ENCODE results near the gene FKBP6.
"Not testable (repeated sequence)": the region's sequence is repeated elsewhere in the genome, so short reads cannot be mapped to it uniquely, and the experiment has no call there.

Gene FKBP6, protein sequence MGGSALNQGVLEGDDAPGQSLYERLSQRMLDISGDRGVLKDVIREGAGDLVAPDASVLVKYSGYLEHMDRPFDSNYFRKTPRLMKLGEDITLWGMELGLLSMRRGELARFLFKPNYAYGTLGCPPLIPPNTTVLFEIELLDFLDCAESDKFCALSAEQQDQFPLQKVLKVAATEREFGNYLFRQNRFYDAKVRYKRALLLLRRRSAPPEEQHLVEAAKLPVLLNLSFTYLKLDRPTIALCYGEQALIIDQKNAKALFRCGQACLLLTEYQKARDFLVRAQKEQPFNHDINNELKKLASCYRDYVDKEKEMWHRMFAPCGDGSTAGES

DNA sequence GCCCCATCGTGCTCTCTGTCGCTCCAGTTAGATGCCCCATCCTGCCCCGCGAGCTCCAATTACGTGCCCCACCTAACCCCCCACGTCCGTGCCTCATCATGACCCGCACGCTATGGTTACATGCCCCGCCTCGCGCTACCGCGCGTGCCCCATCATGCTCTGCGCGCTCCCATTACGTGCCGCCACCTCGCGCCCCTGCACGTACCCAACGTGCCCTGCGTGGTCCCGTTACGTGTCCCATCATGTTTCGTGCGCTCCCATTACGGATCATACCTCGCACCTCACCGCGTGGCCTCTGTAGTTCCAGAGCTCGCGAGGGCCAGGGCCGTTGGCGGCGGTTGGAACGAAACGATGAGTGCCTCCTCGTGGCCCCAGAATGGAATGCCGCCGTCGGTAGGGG, at the start of gene FKBP6, which contains the start of gene TRIM50:
Gene FKBP6 (plus strand): TSS at position 240 of the 400 bp plus-strand sequence. CDS start 268 bp downstream, outside the sequence.
Gene TRIM50 (minus strand): TSS at position 161 of the 400 bp plus-strand sequence. CDS start 3,295 bp downstream, outside the sequence.
- not testable (repeated sequence) for DNase-seq (ENCODE audit: low spot score)

DNA sequence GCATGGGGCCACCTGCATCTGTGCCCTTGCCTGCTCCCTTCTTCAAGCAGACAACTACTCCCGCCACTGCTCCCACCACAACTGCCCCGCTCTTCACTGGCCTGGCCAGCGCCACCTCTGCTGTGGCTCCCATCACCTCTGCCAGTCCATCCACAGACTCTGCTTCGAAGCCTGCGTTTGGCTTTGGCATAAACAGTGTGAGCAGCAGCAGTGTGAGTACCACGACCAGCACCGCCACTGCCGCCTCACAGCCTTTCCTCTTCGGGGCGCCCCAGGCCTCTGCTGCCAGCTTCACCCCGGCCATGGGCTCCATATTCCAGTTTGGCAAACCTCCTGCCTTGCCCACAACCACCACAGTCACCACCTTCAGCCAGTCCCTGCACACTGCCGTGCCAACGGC, 30.7 kb upstream of the FKBP6 start:
- not testable (repeated sequence) for DNase-seq (ENCODE audit: low spot score)

DNA sequence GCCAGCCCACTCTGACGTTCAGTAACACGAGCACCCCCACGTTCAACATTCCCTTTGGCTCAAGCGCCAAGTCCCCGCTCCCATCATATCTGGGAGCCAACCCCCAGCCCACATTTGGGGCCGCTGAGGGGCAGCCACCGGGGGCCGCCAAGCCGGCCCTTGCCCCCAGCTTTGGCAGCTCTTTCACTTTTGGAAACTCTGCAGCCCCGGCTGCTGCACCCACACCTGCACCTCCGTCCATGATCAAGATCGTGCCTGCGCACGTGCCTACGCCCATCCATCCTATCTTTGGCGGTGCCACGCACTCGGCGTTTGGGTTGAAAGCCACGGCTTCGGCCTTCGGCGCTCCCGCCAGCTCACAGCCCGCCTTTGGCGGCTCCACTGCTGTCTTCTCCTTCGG, 30.3 kb upstream of the FKBP6 start:
- DNase-seq (ENCODE audit: low spot score), result not testable (repeated sequence)

DNA sequence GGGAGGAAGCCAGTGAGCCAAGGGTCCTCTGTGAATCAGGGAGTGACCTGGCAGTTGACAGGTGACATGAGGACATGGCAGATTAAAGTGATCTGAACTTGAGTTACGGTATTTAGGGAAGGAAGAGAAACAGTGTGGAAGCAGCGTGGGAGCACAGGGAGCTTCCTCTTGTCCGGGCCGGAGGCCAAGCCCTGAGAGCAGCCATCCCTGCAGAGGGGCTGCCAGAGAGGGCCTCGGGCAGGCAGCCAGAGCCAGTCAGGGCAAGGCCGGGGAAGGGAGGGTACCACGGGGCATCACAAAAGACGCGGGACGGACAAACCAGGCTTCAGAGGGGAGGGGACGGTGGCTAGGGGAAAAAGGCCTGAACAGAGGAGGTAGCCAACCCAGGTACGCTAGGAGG, 28.1 kb upstream of the FKBP6 start:
- DNase-seq (ENCODE audit: low spot score), result not testable (repeated sequence)

DNA sequence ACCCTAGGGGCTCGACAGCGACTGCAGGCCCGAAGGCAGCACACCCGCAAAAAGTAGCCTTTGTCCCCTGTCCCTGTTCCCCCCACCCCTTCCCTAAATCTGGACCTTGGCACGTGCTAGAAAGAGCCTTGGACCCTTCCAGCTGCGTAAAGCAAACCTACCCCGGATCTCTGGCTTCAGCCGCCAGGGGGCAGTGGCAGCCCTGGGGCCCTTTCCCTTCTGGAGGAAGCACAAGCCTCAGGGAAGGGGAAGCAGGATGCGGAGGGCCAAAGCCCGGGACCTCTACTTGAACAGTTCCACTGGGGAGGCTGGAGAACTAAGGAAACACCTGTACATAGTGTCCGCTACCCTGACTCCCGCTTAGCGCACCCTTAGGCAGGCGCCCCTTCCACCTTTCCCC, 26.9 kb upstream of the FKBP6 start:
- DNase-seq (ENCODE audit: low spot score), result not testable (repeated sequence)

GRCh38 chr7:73302846-73303245, 25.1 kb upstream of the FKBP6 start:
- DNase-seq (ENCODE audit: low spot score), result not testable (repeated sequence)

GRCh38 chr7:73303546-73303945, 24.4 kb upstream of the FKBP6 start:
- DNase-seq (ENCODE audit: low spot score), result no peak

- no peak for DNase-seq (ENCODE audit: low spot score)
Observed at GRCh38 chr7:73304071-73304470, 23.9 kb upstream of the FKBP6 start.

GRCh38 chr7:73304612-73305387, 23.2 kb upstream of the FKBP6 start:
- DNase-seq (ENCODE audit: low spot score), result not testable (repeated sequence)

DNA sequence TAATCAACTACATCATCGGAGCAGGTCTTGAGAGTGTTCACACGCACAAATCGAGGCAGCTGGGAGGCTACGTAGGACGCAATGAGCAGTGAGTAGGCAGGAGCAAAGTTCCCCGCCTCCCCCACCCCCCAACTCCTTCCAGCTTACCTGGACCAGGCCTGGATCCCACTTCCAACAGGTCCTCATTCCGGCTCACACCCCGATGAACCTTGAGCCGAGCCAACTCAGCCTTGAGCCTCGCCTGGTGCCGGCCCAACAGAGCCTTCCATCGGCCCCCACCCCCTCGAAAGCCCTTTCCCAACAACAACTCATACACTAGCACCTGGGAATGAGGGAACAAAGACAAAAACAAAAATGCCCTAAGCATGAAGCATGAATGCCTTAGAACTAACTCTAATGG, 20.5 kb upstream of the FKBP6 start:
- DNase-seq (ENCODE audit: low spot score), result no peak

- DNase-seq (ENCODE audit: low spot score), result no peak
Observed at GRCh38 chr7:73308074-73308664, 19.8 kb upstream of the FKBP6 start.

DNA sequence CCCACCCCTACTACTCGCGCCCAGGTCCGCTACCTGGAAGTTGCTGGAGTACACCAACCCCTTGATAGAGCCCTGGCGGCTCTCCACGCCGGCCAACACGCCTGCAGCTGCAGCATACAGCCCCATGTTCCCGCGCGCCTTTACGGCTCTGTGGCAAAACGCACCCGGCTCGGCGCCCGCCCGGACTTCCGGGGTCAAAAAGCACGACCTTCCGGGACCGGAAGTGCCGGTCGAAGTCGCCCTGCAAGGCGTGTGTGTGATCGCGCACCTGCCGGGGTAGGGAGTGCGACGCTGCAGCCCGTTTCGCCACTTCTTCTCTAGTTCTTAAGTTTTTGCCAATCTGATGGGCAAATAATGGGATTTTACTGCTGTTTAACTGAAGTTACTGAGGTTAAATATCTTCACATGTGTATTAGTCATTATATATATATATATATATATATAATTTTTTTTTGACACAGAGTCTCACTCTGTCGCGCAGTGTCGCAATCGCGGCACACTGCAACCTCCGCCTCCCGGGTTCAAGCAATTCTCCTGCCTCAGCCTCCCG, 19.2 kb upstream of the FKBP6 start, which contains the start of gene NSUN5:
Gene NSUN5 (minus strand): TSS at position 162 of the 550 bp plus-strand sequence. CDS start 36 bp downstream, at position 126.
- peak; percentile 75 for DNase-seq (ENCODE audit: low spot score)

- not testable (repeated sequence) for DNase-seq (ENCODE audit: low spot score)
Observed at GRCh38 chr7:73311421-73311820, 16.5 kb upstream of the FKBP6 start.

GRCh38 chr7:73312831-73313520, 15.0 kb upstream of the FKBP6 start:
- DNase-seq (ENCODE audit: low spot score), result no peak

- DNase-seq (ENCODE audit: low spot score), result no peak
Observed at GRCh38 chr7:73313521-73313906, 14.4 kb upstream of the FKBP6 start.

- DNase-seq (ENCODE audit: low spot score), result no peak
Observed at GRCh38 chr7:73314271-73314670, 13.7 kb upstream of the FKBP6 start.

DNA sequence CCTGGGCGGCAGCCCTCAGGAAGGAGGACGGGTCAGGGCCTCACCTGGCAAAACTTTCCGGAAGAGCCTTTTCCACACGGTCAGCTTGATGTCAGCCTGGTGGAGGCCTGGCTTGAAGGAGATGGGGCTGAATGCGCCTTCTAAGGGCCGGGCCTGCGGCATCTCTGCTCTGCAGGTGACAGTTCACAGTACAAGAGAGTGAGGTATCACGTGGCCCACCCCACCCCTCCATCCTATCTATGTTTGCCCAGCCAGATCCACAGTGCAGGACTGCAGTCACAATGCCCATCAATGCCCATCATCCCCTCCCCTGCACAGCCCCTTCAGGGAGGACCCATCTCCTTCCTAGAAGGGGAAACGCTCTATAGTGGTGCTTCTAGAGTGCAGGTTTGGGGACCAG, 11.4 kb upstream of the FKBP6 start:
- DNase-seq (ENCODE audit: low spot score), result no peak

- DNase-seq (ENCODE audit: low spot score), result not testable (repeated sequence)
Observed at GRCh38 chr7:73318656-73319204, 9.2 kb upstream of the FKBP6 start.

GRCh38 chr7:73319541-73319940, 8.4 kb upstream of the FKBP6 start:
- not testable (repeated sequence) for DNase-seq (ENCODE audit: low spot score)

DNA sequence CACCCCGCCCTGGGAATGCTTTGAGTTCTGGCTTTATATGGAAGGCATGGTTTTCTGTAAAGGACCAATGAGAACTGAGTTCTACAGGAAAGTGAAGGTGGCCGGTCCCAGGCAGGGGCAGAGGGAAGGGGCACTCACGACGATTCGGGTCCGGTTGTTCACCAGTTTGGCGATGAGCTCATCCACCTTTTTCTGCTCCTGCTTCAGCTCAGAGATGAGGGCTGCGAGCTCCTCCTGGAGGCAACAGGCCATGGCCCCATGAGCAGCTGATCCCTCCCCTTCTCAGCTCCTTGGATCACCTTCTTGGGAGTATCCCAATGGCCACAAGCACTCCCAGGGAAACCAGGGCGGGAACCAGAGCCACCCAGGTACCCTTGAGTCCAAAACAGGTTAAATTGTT, 8.0 kb upstream of the FKBP6 start:
- not testable (repeated sequence) for DNase-seq (ENCODE audit: low spot score)

GRCh38 chr7:73323434-73324080, 4.4 kb upstream of the FKBP6 start:
- not testable (repeated sequence) for DNase-seq (ENCODE audit: low spot score)

Measured in COLO829 (cell line).